Cardiac muscle cell (in vitro differentiated cells and primary cell): ENCODE measurements around the gene TATDN3. TPM values are rescaled to one million over a fixed set of nuclear protein-coding genes. Genes with fewer than 3 reads are reported as not detected.
"Not testable (repeated sequence)": the region's sequence is repeated elsewhere in the genome, so short reads cannot be mapped to it uniquely, and the experiment has no call there.

Experiments
- DNase-seq, 2 donors: peaks; one replicate each; pipeline versions ENCODE4 v3.0.0 to v3.0.0-alpha.2; 2010 to 2017; ENCODE audit warnings: low read depth in 1 of 2, low spot score in 1 of 2
- H3K27ac ChIP-seq: fragments of 200-600 bp; sonication (generic); 2 replicates; pipeline ENCODE4 v1.5.1; 2016
- H3K27me3 ChIP-seq: fragments of 200-600 bp; sonication (generic); 2 replicates; pipeline ENCODE4 v1.6.0; 2016; ENCODE audit warnings: control low read depth
- H3K36me3 ChIP-seq: fragments of 200-600 bp; sonication (generic); 2 replicates; pipeline ENCODE4 v1.5.1; 2016; ENCODE audit warnings: control low read depth
- H3K4me1 ChIP-seq: fragments of 200-600 bp; sonication (generic); 2 replicates; pipeline ENCODE4 v1.8.1; 2017; ENCODE audit warnings: low read depth, mild to moderate bottlenecking, mixed run types
- H3K4me3 ChIP-seq: fragments of 200-600 bp; sonication (generic); 2 replicates; pipeline ENCODE4 v1.5.1; 2016; ENCODE audit warnings: mild to moderate bottlenecking
- H3K9me3 ChIP-seq: fragments of 200-600 bp; sonication (generic); 2 replicates; pipeline ENCODE4 v1.5.1; 2017; ENCODE audit warnings: low read depth, mild to moderate bottlenecking, control low read depth
- CTCF ChIP-seq: IDR thresholded peaks from 2 replicates; pipeline ENCODE4 v1.5.1; 2012; ENCODE audit warnings: low read depth, mild to moderate bottlenecking, low read length
- polyA plus RNA-seq: library from polyadenylated mRNA; unstranded; fragments of >200 nt; fragmentation: Nextera tagmentation; extraction: Ambion mirVana; gene quantifications from 2 replicates; pipeline ENCODE4 v1.2.1, GENCODE V29; 2016
- total RNA-seq: library from RNA; depleted of rRNA; stranded (reverse); fragments of >200 nt; gene quantifications from 2 replicates; pipeline ENCODE4 v1.2.3, GENCODE V29; 2016

Gene TATDN3
- total and polyA plus RNA-seq, 2 experiments from 2014 or later = 18.5 to 26.4 TPM

GRCh38 chr1:212824201-212824600, 32.5 kb downstream of the TATDN3 start:
- Histone ChIP-seq H3K36me3 (no peaks in the 10 kb centered on the region), H3K27me3 (no peaks in the 10 kb centered on the region), H3K4me3 (no peak overlapping the region), H3K4me1 (no peaks in the 10 kb centered on the region), H3K9me3 (peaks cover 5% of the 10 kb centered on the region), H3K27ac (no peak overlapping the region)
- DNase-seq = no peak
- TF ChIP-seq CTCF = no peak

GRCh38 chr1:212825798-212826452, 34.2 kb downstream of the TATDN3 start:
- no peaks in the 10 kb centered on the region for H3K27me3 ChIP-seq
- H3K27ac ChIP-seq = no peak overlapping the region
- H3K4me3 ChIP-seq = no peak overlapping the region
- H3K4me1 ChIP-seq = no peaks in the 10 kb centered on the region
- H3K9me3 ChIP-seq = peaks cover 5% of the 10 kb centered on the region
- no peak for DNase-seq
- H3K36me3 ChIP-seq = no peaks in the 10 kb centered on the region
- no peak for TF ChIP-seq CTCF

- H3K9me3 ChIP-seq = peaks cover 5% of the 10 kb centered on the region
- no peak for TF ChIP-seq CTCF
- no peak for DNase-seq
- H3K4me3 ChIP-seq = no peak overlapping the region
- no peaks in the 10 kb centered on the region for H3K4me1 ChIP-seq
- no peaks in the 10 kb centered on the region for H3K27me3 ChIP-seq
- no peak overlapping the region for H3K27ac ChIP-seq
- H3K36me3 ChIP-seq = no peaks in the 10 kb centered on the region
These were observed 35.6 kb downstream of the TATDN3 start for GRCh38 chr1:212827171-212827776.

- no peak for DNase-seq
- no peaks in the 10 kb centered on the region for H3K27me3 ChIP-seq
- no peak for TF ChIP-seq CTCF
- H3K9me3 ChIP-seq = peaks cover 5% of the 10 kb centered on the region
- no peaks in the 10 kb centered on the region for H3K4me1 ChIP-seq
- no peaks in the 10 kb centered on the region for H3K36me3 ChIP-seq
- H3K27ac ChIP-seq = no peak overlapping the region
- H3K4me3 ChIP-seq = no peak overlapping the region
These were observed 36.2 kb downstream of the TATDN3 start for GRCh38 chr1:212827831-212828278.

GRCh38 chr1:212828395-212828794, 36.7 kb downstream of the TATDN3 start:
- no peak for TF ChIP-seq CTCF
- no peaks in the 10 kb centered on the region for H3K36me3 ChIP-seq
- H3K4me3 ChIP-seq = no peak overlapping the region
- no peak overlapping the region for H3K27ac ChIP-seq
- peaks cover 5% of the 10 kb centered on the region for H3K9me3 ChIP-seq
- H3K27me3 ChIP-seq = no peaks in the 10 kb centered on the region
- DNase-seq = no peak
- H3K4me1 ChIP-seq = peaks cover 4% of the 10 kb centered on the region

GRCh38 chr1:212833211-212834207, 41.8 kb downstream of the TATDN3 start:
- not testable (repeated sequence) for H3K4me3 ChIP-seq, H3K9me3 ChIP-seq, H3K27me3 ChIP-seq, H3K36me3 ChIP-seq, H3K4me1 ChIP-seq
- DNase-seq = peak in 1 of 2 donors; percentile 29
- H3K27ac ChIP-seq = peak overlapping the region; percentile 80
